Mesenchymal stem cell (in vitro differentiated cells and primary cell): ENCODE measurements around the gene GPR137B.

Source experiments
- DNase-seq: peaks from one replicate; pipeline ENCODE4 v3.0.0-alpha.2; 2013
- H2AFZ ChIP-seq: one replicate; pipeline ENCODE4 v1.6.1; 2013; ENCODE audit warnings: low read depth, mild to moderate bottlenecking, control low read depth, inconsistent platforms, low read length, moderate library complexity
- H2AK5ac ChIP-seq: 2 replicates; pipeline ENCODE4 v1.6.1; 2013; ENCODE audit warnings: low read length, moderate library complexity, mild to moderate bottlenecking, inconsistent platforms; ENCODE audit not compliant: severe bottlenecking
- H2BK120ac ChIP-seq: one replicate; pipeline ENCODE4 v1.6.1; 2013; ENCODE audit warnings: low read depth, mild to moderate bottlenecking, inconsistent platforms, low read length, moderate library complexity
- H2BK12ac ChIP-seq, 2 experiments: one replicate each; pipeline ENCODE4 v1.6.1; 2013; ENCODE audit warnings: inconsistent platforms in 2 of 2, low read length in 2 of 2, mild to moderate bottlenecking in 2 of 2, moderate library complexity in 2 of 2, control low read depth in 1 of 2
- H2BK15ac ChIP-seq: one replicate; pipeline ENCODE4 v1.6.1; 2013; ENCODE audit warnings: mild to moderate bottlenecking, low read depth, inconsistent platforms; ENCODE audit not compliant: poor library complexity, severe bottlenecking
- H2BK5ac ChIP-seq: 2 replicates; pipeline ENCODE4 v1.6.1; 2013; ENCODE audit warnings: low read depth, mild to moderate bottlenecking, low read length, control low read depth, inconsistent platforms; ENCODE audit not compliant: poor library complexity, severe bottlenecking
- H3K14ac ChIP-seq, 2 experiments: one replicate each; pipeline ENCODE4 v1.6.1; 2013; ENCODE audit warnings: inconsistent platforms in 2 of 2, low read length in 2 of 2, control low read depth in 1 of 2, mild to moderate bottlenecking in 1 of 2, moderate library complexity in 1 of 2
- H3K18ac ChIP-seq, 2 experiments: one replicate each; pipeline ENCODE4 v1.6.1; 2013; ENCODE audit warnings: inconsistent platforms in 2 of 2, low read length in 2 of 2, control low read depth in 1 of 2, low read depth in 1 of 2, mild to moderate bottlenecking in 1 of 2
- H3K23ac ChIP-seq, 2 experiments: one replicate each; pipeline ENCODE4 v1.6.1; 2013; ENCODE audit warnings: inconsistent platforms in 2 of 2, low read length in 2 of 2, mild to moderate bottlenecking in 2 of 2, moderate library complexity in 2 of 2, control low read depth in 1 of 2
- H3K27ac ChIP-seq: 2 replicates; pipeline ENCODE4 v1.5.1; 2013; ENCODE audit warnings: mild to moderate bottlenecking, moderate library complexity, low read length, control low read depth, inconsistent platforms; ENCODE audit not compliant: poor library complexity, severe bottlenecking
- H3K27me3 ChIP-seq, 2 experiments: 2 replicates each; pipeline versions ENCODE4 v1.6.1 to v1.7.0; 2013; ENCODE audit warnings: low read length in 2 of 2, mild to moderate bottlenecking in 2 of 2, moderate library complexity in 2 of 2, control low read depth in 1 of 2, inconsistent platforms in 1 of 2; ENCODE audit not compliant: control insufficient read depth in 1 of 2, insufficient read depth in 1 of 2
- H3K36me3 ChIP-seq, 2 experiments: 2 replicates each; pipeline versions ENCODE4 v1.6.1 to v1.7.0; 2013; ENCODE audit warnings: low read length in 2 of 2, control low read depth in 1 of 2, inconsistent platforms in 1 of 2, low read depth in 1 of 2, mild to moderate bottlenecking in 1 of 2; ENCODE audit not compliant: insufficient read depth in 2 of 2, control insufficient read depth in 1 of 2
- H3K4ac ChIP-seq, 2 experiments: one replicate each; pipeline ENCODE4 v1.6.1; 2013; ENCODE audit warnings: inconsistent platforms in 2 of 2, low read length in 2 of 2, mild to moderate bottlenecking in 2 of 2, moderate library complexity in 2 of 2, control low read depth in 1 of 2, low read depth in 1 of 2
- H3K4me1 ChIP-seq: 2 replicates; pipeline ENCODE4 v1.6.1; 2013; ENCODE audit warnings: low read depth, low read length, control low read depth; ENCODE audit not compliant: control insufficient read depth, insufficient read depth
- H3K4me2 ChIP-seq: 2 replicates; pipeline ENCODE4 v1.6.1; 2013; ENCODE audit warnings: low read length, mild to moderate bottlenecking, inconsistent platforms; ENCODE audit not compliant: poor library complexity, severe bottlenecking
- H3K4me3 ChIP-seq, 2 experiments: 2 replicates each; pipeline versions ENCODE4 v1.5.1 to v1.7.0; 2013; ENCODE audit warnings: low read length in 2 of 2, mild to moderate bottlenecking in 2 of 2, control low read depth in 1 of 2, low read depth in 1 of 2; ENCODE audit not compliant: insufficient read depth in 1 of 2
- H3K79me1 ChIP-seq: replicated peaks from 2 replicates; pipeline ENCODE4 v1.6.1; 2013; ENCODE audit warnings: mild to moderate bottlenecking, control low read depth, low read length, inconsistent platforms; ENCODE audit not compliant: poor library complexity, severe bottlenecking
- H3K9ac ChIP-seq: 2 replicates; pipeline ENCODE4 v1.7.0; 2013; ENCODE audit warnings: mild to moderate bottlenecking, low read length, moderate library complexity
- H3K9me3 ChIP-seq: 2 replicates; pipeline ENCODE4 v1.7.0; 2013; ENCODE audit warnings: mild to moderate bottlenecking, low read length; ENCODE audit not compliant: control insufficient read depth
- H4K8ac ChIP-seq: one replicate; pipeline ENCODE4 v1.6.1; 2013; ENCODE audit warnings: inconsistent platforms, mild to moderate bottlenecking, low read length, moderate library complexity
- H4K91ac ChIP-seq: one replicate; pipeline ENCODE4 v1.6.1; 2013; ENCODE audit warnings: mild to moderate bottlenecking, low read length, inconsistent platforms
- WGBS: methylation state at CpG from one replicate; pipeline ENCODE4 v1.1.7; 2013; ENCODE audit warnings: mixed read lengths; 5-methylcytosine and 5-hydroxymethylcytosine counted together

The GPR137B gene

GRCh38 chr1:236214761-236215160 lies 72.4 kb downstream of the GPR137B start:
- WGBS = 91% methylated on average over 1 of the region's 1 CpG
- Histone ChIP-seq H3K79me1 (no peaks in the 10 kb centered on the region), H3K14ac (no peak overlapping the region), H3K4me1 (no peaks in the 10 kb centered on the region), H2BK15ac (no peak overlapping the region), H3K27me3 (no peaks in the 10 kb centered on the region), H4K91ac (no peak overlapping the region), H3K4me2 (no peak overlapping the region), H2BK120ac (no peak overlapping the region), H3K4ac (no peak overlapping the region), H3K27ac (no peak overlapping the region), H3K36me3 (peaks cover 0 to 12% of the 10 kb centered on the region in 2 experiments), H2BK5ac (no peak overlapping the region), H2AK5ac (no peak overlapping the region), H2AFZ (no peak overlapping the region), H3K9ac (no peak overlapping the region), H2BK12ac (no peak overlapping the region), H3K18ac (no peak overlapping the region), H4K8ac (no peak overlapping the region), H3K4me3 (no peak overlapping the region), H3K9me3 (no peaks in the 10 kb centered on the region), H3K23ac (no peak overlapping the region)
- no peak for DNase-seq

GRCh38 chr1:236220473-236220872 lies 78.1 kb downstream of the GPR137B start:
- H2BK5ac ChIP-seq = no peak overlapping the region
- no peaks in the 10 kb centered on the region for H3K79me1 ChIP-seq
- H3K23ac ChIP-seq = no peak overlapping the region
- H2BK12ac ChIP-seq = no peak overlapping the region
- H3K9ac ChIP-seq = no peak overlapping the region
- H2BK15ac ChIP-seq = no peak overlapping the region
- peaks cover 0 to 12% of the 10 kb centered on the region in 2 experiments for H3K36me3 ChIP-seq
- DNase-seq = no peak
- no peak overlapping the region for H3K18ac ChIP-seq
- no peak overlapping the region for H4K8ac ChIP-seq
- no peak overlapping the region for H2AK5ac ChIP-seq
- H2BK120ac ChIP-seq = no peak overlapping the region
- H3K27ac ChIP-seq = no peak overlapping the region
- H3K4ac ChIP-seq = no peak overlapping the region
- no peak overlapping the region for H3K4me3 ChIP-seq
- no peaks in the 10 kb centered on the region for H3K9me3 ChIP-seq
- no peak overlapping the region for H3K4me2 ChIP-seq
- no CpG with 5 or more reads among the region's 1 CpG for WGBS
- no peak overlapping the region for H2AFZ ChIP-seq
- no peaks in the 10 kb centered on the region for H3K27me3 ChIP-seq
- no peak overlapping the region for H3K14ac ChIP-seq
- H3K4me1 ChIP-seq = no peaks in the 10 kb centered on the region
- H4K91ac ChIP-seq = no peak overlapping the region

- Histone ChIP-seq H3K4me3 (no peak overlapping the region), H3K4ac (no peak overlapping the region), H3K18ac (no peak overlapping the region), H2BK12ac (no peak overlapping the region), H3K27me3 (no peaks in the 10 kb centered on the region), H3K36me3 (peaks cover 0 to 15% of the 10 kb centered on the region in 2 experiments), H3K4me1 (no peaks in the 10 kb centered on the region), H2AK5ac (no peak overlapping the region), H4K91ac (no peak overlapping the region), H3K9ac (no peak overlapping the region), H2BK15ac (no peak overlapping the region), H3K27ac (no peak overlapping the region), H2AFZ (no peak overlapping the region), H3K14ac (no peak overlapping the region), H4K8ac (no peak overlapping the region), H2BK120ac (no peak overlapping the region), H3K9me3 (no peaks in the 10 kb centered on the region), H3K23ac (no peak overlapping the region), H2BK5ac (no peak overlapping the region), H3K79me1 (no peaks in the 10 kb centered on the region), H3K4me2 (no peak overlapping the region)
- 100% methylated on average over 1 of the region's 1 CpG for WGBS
- no peak for DNase-seq
These were observed 80.3 kb downstream of the GPR137B start for GRCh38 chr1:236222632-236223031.

- no peak overlapping the region for H2BK15ac ChIP-seq
- no peak overlapping the region for H3K4me2 ChIP-seq
- DNase-seq = no peak
- no peaks in the 10 kb centered on the region for H3K9me3 ChIP-seq
- no peak overlapping the region for H3K4ac ChIP-seq
- H3K36me3 ChIP-seq = peaks cover 0 to 6% of the 10 kb centered on the region in 2 experiments
- no peak overlapping the region for H4K91ac ChIP-seq
- WGBS = 89% methylated on average over 2 of the region's 4 CpGs
- no peak overlapping the region for H2AK5ac ChIP-seq
- no peak overlapping the region for H3K9ac ChIP-seq
- no peak overlapping the region for H2BK12ac ChIP-seq
- H2AFZ ChIP-seq = no peak overlapping the region
- no peak overlapping the region for H3K27ac ChIP-seq
- no peaks in the 10 kb centered on the region for H3K27me3 ChIP-seq
- H4K8ac ChIP-seq = no peak overlapping the region
- no peak overlapping the region for H2BK120ac ChIP-seq
- H3K4me3 ChIP-seq = no peak overlapping the region
- no peak overlapping the region for H2BK5ac ChIP-seq
- no peak overlapping the region for H3K23ac ChIP-seq
- H3K79me1 ChIP-seq = no peaks in the 10 kb centered on the region
- no peaks in the 10 kb centered on the region for H3K4me1 ChIP-seq
- no peak overlapping the region for H3K14ac ChIP-seq
- H3K18ac ChIP-seq = no peak overlapping the region
These were observed 86.1 kb downstream of the GPR137B start for GRCh38 chr1:236228411-236228810.
